CD14-positive monocyte (primary cell): ENCODE measurements around the gene GAB1. TPM values are rescaled to one million over a fixed set of nuclear protein-coding genes. Genes with fewer than 3 reads are reported as not detected.

Source experiments
- DNase-seq, 3 donors: peaks; one replicate each; pipeline ENCODE4 v3.0.0-alpha.2; 2011 to 2022
- H2AFZ ChIP-seq: 2 replicates; pipeline ENCODE4 v1.6.0; 2012; ENCODE audit warnings: mild to moderate bottlenecking, low read depth, low read length, inconsistent platforms; ENCODE audit not compliant: insufficient read depth, poor library complexity, severe bottlenecking
- H3K27ac ChIP-seq, 2 donors: 1 replicate in 1 of 2; 2 replicates in 1 of 2; pipeline ENCODE4 v1.5.1; 2012 to 2013; ENCODE audit warnings: low read length in 2 of 2, control low read depth in 1 of 2, inconsistent platforms in 1 of 2, low read depth in 1 of 2, mild to moderate bottlenecking in 1 of 2
- H3K27me3 ChIP-seq, 2 donors: one replicate each; pipeline versions ENCODE4 v1.6.0 to v1.6.1; 2011 to 2013; ENCODE audit warnings: low read length in 2 of 2; ENCODE audit not compliant: control insufficient read depth in 2 of 2, insufficient read depth in 2 of 2
- H3K36me3 ChIP-seq, 2 donors: replicated peaks in 1 of 2; 1 replicate in 1 of 2; 2 replicates in 1 of 2; pipeline versions ENCODE4 v1.5.1 to v1.6.1; 2012 to 2013; ENCODE audit warnings: low read length in 2 of 2, control low read depth in 1 of 2, inconsistent platforms in 1 of 2, mild to moderate bottlenecking in 1 of 2; ENCODE audit not compliant: insufficient read depth in 2 of 2, control insufficient read depth in 1 of 2
- H3K4me1 ChIP-seq, 2 donors: 1 replicate in 1 of 2; 2 replicates in 1 of 2; pipeline versions ENCODE4 v1.5.1 to v1.6.1; 2012 to 2013; ENCODE audit warnings: low read length in 2 of 2, control low read depth in 1 of 2, inconsistent platforms in 1 of 2, mild to moderate bottlenecking in 1 of 2, moderate library complexity in 1 of 2; ENCODE audit not compliant: insufficient read depth in 2 of 2, control insufficient read depth in 1 of 2
- H3K4me2 ChIP-seq: replicated peaks from 2 replicates; pipeline ENCODE3; 2012; ENCODE audit warnings: low read length, moderate library complexity, mild to moderate bottlenecking; ENCODE audit not compliant: poor library complexity, severe bottlenecking; ENCODE audit errors: extremely low read depth
- H3K4me3 ChIP-seq, 3 experiments: fragments of 200-600 bp in 1 of 3; sonication (generic) in 1 of 3; replicated peaks in 1 of 3; 1 replicate in 2 of 3; 2 replicates in 1 of 3; pipeline ENCODE4 v1.5.1; 2011 to 2013; ENCODE audit warnings: low read length in 3 of 3, mild to moderate bottlenecking in 3 of 3, control low read depth in 2 of 3, low read depth in 2 of 3, inconsistent platforms in 1 of 3, moderate library complexity in 1 of 3
- H3K79me2 ChIP-seq: 2 replicates; pipeline ENCODE4 v1.6.0; 2012; ENCODE audit warnings: mild to moderate bottlenecking, control low read depth, inconsistent platforms, low read length, moderate library complexity; ENCODE audit not compliant: insufficient read depth
- H3K9ac ChIP-seq: 2 replicates; pipeline ENCODE4 v1.6.0; 2017; ENCODE audit warnings: low read length, mild to moderate bottlenecking; ENCODE audit not compliant: insufficient read depth, poor library complexity, severe bottlenecking
- H3K9me3 ChIP-seq, 2 donors: replicated peaks in 1 of 2; 1 replicate in 1 of 2; 2 replicates in 1 of 2; pipeline versions ENCODE4 v1.5.1 to v1.6.1; 2012 to 2013; ENCODE audit warnings: low read length in 2 of 2, control low read depth in 1 of 2; ENCODE audit not compliant: control insufficient read depth in 1 of 2, insufficient read depth in 1 of 2
- H4K20me1 ChIP-seq: 2 replicates; pipeline ENCODE4 v1.6.0; 2012; ENCODE audit warnings: mild to moderate bottlenecking, low read length, control low read depth, moderate library complexity; ENCODE audit not compliant: insufficient read depth
- H3K27ac Mint-ChIP-seq, 7 donors: one replicate each; pipeline ENCODE4 v1.8.0; 2020; ENCODE audit warnings: mild to moderate bottlenecking in 7 of 7, mixed read lengths in 7 of 7, moderate library complexity in 6 of 7, inconsistent platforms in 2 of 7
- H3K27me3 Mint-ChIP-seq, 3 donors: one replicate each; pipeline ENCODE4 v1.8.0; 2021 to 2022; ENCODE audit warnings: low read depth in 3 of 3, mild to moderate bottlenecking in 3 of 3, mixed read lengths in 3 of 3, moderate library complexity in 3 of 3, inconsistent platforms in 1 of 3
- H3K36me3 Mint-ChIP-seq, 2 donors: one replicate each; pipeline ENCODE4 v1.8.0; 2020; ENCODE audit warnings: mixed read lengths in 2 of 2, inconsistent platforms in 1 of 2, mild to moderate bottlenecking in 1 of 2
- H3K4me1 Mint-ChIP-seq: one replicate; pipeline ENCODE4 v1.8.0; 2020; ENCODE audit warnings: mild to moderate bottlenecking, mixed read lengths
- H3K4me3 Mint-ChIP-seq, 2 donors: one replicate each; pipeline ENCODE4 v1.8.0; 2020; ENCODE audit warnings: mild to moderate bottlenecking in 2 of 2, mixed read lengths in 2 of 2, moderate library complexity in 1 of 2
- H3K9me3 Mint-ChIP-seq, 7 donors: one replicate each; pipeline ENCODE4 v1.8.0; 2020 to 2022; ENCODE audit warnings: mixed read lengths in 7 of 7, mild to moderate bottlenecking in 6 of 7, moderate library complexity in 6 of 7, inconsistent platforms in 2 of 7
- WGBS: methylation state at CpG from one replicate; pipeline ENCODE4 v1.1.5; 2013; ENCODE audit warnings: missing lambda C conversion rate; ENCODE audit not compliant: insufficient coverage; 5-methylcytosine and 5-hydroxymethylcytosine counted together
- intact Hi-C, 2 donors: fragments of 100-400 bp; cut with micrococcal nuclease; formaldehyde crosslinking; loops; one replicate each; pipeline versions ENCODE4 v1.15.0 to v1.15.1; 2023
- polyA plus RNA-seq, 3 donors: library from polyadenylated mRNA; depleted of rRNA in 1 of 3; unstranded in 2 of 3; stranded (reverse) in 1 of 3; fragments of 300-500 nt in 2 of 3; fragments of >200 nt in 1 of 3; fragmentation: Illumina TruSeq in 2 of 3; gene quantifications; 1 replicate in 2 of 3; 2 replicates in 1 of 3; pipeline ENCODE4 v1.2.3, GENCODE V29; 2012 to 2021
- TF ChIP-seq, protein P1 (sequence below): fragments of 200-600 bp; IDR thresholded peaks from one replicate; pipeline ENCODE4 v1.8.0; 2022; ENCODE audit warnings: antibody characterized with exemption, mild to moderate bottlenecking

Gene GAB1
- polyA plus RNA-seq, 3 donors = 0.55 to 7.3 (median 0.69) TPM

DNA sequence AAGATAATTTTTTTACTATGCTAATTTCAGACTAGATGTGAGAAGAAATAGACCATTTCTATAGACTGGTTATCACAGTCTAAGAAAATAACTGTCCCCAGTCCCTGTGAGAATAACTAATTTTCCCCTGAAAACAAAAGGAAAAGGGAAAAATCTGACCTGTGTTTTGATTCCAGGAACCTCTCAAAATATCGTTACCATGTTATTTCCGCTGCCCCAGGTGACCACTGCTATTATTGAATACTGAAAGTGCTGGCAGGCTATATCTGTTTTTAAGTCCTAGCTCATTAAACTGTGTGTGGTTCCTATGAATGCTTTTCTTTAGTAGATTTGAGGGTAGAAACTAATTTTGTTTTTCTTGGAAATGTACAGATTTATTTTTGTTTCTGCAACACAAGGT is 83.6 kb downstream of the GAB1 start:
- H3K79me2 ChIP-seq = no peaks in the 10 kb centered on the region
- no peaks in the 10 kb centered on the region for H3K4me1 ChIP-seq
- TF ChIP-seq, protein P1, sequence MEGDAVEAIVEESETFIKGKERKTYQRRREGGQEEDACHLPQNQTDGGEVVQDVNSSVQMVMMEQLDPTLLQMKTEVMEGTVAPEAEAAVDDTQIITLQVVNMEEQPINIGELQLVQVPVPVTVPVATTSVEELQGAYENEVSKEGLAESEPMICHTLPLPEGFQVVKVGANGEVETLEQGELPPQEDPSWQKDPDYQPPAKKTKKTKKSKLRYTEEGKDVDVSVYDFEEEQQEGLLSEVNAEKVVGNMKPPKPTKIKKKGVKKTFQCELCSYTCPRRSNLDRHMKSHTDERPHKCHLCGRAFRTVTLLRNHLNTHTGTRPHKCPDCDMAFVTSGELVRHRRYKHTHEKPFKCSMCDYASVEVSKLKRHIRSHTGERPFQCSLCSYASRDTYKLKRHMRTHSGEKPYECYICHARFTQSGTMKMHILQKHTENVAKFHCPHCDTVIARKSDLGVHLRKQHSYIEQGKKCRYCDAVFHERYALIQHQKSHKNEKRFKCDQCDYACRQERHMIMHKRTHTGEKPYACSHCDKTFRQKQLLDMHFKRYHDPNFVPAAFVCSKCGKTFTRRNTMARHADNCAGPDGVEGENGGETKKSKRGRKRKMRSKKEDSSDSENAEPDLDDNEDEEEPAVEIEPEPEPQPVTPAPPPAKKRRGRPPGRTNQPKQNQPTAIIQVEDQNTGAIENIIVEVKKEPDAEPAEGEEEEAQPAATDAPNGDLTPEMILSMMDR = no peak
- H3K4me2 ChIP-seq = no peak overlapping the region
- DNase-seq = no peak
- no peaks in the 10 kb centered on the region for H3K27me3 ChIP-seq
- H2AFZ ChIP-seq = no peak overlapping the region
- no peaks in the 10 kb centered on the region for H3K9me3 ChIP-seq
- H3K4me3 ChIP-seq = no peak overlapping the region
- Mint-ChIP-seq H3K27me3 (peaks cover 0 to under 1% (median 0%) of the 10 kb centered on the region in 3 donors), H3K36me3 (peaks cover 34 to 45% of the 10 kb centered on the region in 2 donors), H3K27ac (no peak overlapping the region), H3K9me3 (peaks cover 0 to 7% (median 3%) of the 10 kb centered on the region in 7 donors), H3K4me3 (no peak overlapping the region), H3K4me1 (no peaks in the 10 kb centered on the region)
- intact Hi-C loops = no loop called here
- no CpG with 5 or more reads among the region's 2 CpGs for WGBS
- H4K20me1 ChIP-seq = no peaks in the 10 kb centered on the region
- no peak overlapping the region for H3K27ac ChIP-seq
- H3K36me3 ChIP-seq = peaks cover 11 to 25% of the 10 kb centered on the region in 2 donors
- no peak overlapping the region for H3K9ac ChIP-seq

DNA sequence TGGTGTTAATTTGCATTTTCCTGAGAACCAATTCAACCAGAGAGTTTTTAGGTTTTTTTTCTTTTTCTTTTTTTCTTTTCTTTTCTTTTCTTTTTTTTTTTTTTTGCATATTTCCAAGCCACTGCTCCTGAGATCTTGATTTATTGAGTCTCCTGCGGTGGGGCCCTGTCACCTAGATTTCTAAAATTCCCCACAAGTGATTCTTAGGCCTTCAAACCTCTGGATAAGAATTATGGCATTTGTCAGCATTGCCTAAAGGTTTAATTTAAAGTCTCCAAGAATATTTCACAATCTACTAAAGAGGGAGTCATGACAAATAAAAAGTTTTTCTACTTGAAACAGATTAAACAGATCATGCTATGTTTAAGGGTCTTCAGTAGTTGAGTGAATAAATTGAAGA is 84.9 kb downstream of the GAB1 start:
- no peaks in the 10 kb centered on the region for H3K27me3 ChIP-seq
- H3K9ac ChIP-seq = no peak overlapping the region
- no peaks in the 10 kb centered on the region for H3K9me3 ChIP-seq
- H3K36me3 ChIP-seq = peaks cover 13 to 23% of the 10 kb centered on the region in 2 donors
- no peak overlapping the region for H3K27ac ChIP-seq
- no peak overlapping the region for H2AFZ ChIP-seq
- H4K20me1 ChIP-seq = no peaks in the 10 kb centered on the region
- intact Hi-C loops = no loop called here
- H3K4me3 ChIP-seq = no peak overlapping the region
- no CpG with 5 or more reads among the region's 1 CpG for WGBS
- TF ChIP-seq, protein P1 = no peak
- no peaks in the 10 kb centered on the region for H3K79me2 ChIP-seq
- Mint-ChIP-seq H3K27ac (no peak overlapping the region), H3K27me3 (peaks cover 0 to 2% (median 0%) of the 10 kb centered on the region in 3 donors), H3K36me3 (peaks cover 31 to 39% of the 10 kb centered on the region in 2 donors), H3K4me3 (no peak overlapping the region), H3K9me3 (peaks cover 0 to 10% (median 5%) of the 10 kb centered on the region in 7 donors), H3K4me1 (no peaks in the 10 kb centered on the region)
- no peak for DNase-seq
- H3K4me1 ChIP-seq = no peaks in the 10 kb centered on the region
- no peak overlapping the region for H3K4me2 ChIP-seq
